ENCODE data around the gene KCNQ2. TPM values are rescaled to one million over a fixed set of nuclear protein-coding genes. Genes with fewer than 3 reads are reported as not detected.

KCNQ2 gene
- total RNA-seq, 2 donors from 2014 or later, result 0.33 TPM; not detected in 1

DNA sequence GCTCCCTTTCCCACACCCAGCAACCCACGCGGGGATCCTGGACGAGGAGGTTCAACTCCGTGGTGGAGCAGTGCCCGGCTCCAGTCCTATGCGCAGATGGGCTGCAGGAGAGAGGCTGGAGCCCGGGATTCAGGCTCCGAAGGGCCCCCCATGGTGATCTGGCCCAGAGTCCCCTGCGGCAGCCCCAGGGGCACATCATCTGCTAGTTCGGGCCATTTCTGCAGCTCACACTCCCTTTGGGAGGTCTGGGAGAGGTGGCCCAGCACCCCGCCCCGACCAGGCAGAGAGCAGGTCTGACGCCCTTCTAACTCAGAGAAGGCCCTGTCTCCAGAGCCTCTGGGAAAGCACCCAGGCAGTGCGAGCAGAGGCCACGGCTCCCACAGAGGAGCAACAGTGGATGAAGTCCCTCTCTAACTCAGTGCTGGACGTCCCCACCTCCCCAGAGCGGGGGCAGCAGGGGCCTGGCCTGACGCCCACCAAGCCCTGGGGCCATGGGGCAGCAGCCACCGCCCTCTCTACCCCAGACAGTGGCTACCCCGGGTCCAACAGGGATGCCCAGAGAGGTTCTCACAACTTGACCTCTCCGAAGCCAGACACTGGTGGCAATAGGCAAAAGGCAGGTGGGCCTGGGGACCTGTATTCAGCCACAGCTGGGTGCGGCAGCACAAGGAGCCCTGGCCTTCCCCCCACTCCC is 3.3 kb downstream of the KCNQ2 start:
- ATAC-seq (no peak), DNase-seq (ENCODE audit: low spot score in 2 of 2) (no peak)
- Mint-ChIP-seq H3K27ac (no peak overlapping the region), H3K36me3 (no peaks in the 10 kb centered on the region), H3K9me3 (no peaks in the 10 kb centered on the region)

DNA sequence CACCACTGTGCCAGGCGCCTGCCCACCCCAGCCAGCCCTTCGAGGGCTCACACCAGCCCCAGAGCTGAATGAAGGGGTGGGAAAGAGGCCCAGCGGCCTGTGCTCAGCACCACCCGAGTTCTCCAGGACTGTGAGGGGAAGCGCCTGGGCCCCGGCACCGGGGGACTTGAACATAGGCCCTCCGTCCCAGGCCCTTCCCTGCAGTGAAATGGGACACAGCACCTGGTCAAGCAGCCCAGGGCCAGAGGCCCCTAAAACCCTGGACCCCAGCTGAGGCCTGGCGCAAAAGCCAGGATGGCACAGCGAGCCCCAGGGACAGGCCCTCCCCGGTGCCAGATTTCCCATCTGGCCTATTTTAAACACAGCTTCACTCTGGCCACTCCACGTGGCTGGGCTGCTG is 4.0 kb downstream of the KCNQ2 start:
- DNase-seq (ENCODE audit: low spot score in 2 of 2), result no peak
- ATAC-seq, result no peak
- H3K9me3 Mint-ChIP-seq, result no peaks in the 10 kb centered on the region
- H3K36me3 Mint-ChIP-seq, result no peaks in the 10 kb centered on the region
- H3K27ac Mint-ChIP-seq, result no peak overlapping the region

DNA sequence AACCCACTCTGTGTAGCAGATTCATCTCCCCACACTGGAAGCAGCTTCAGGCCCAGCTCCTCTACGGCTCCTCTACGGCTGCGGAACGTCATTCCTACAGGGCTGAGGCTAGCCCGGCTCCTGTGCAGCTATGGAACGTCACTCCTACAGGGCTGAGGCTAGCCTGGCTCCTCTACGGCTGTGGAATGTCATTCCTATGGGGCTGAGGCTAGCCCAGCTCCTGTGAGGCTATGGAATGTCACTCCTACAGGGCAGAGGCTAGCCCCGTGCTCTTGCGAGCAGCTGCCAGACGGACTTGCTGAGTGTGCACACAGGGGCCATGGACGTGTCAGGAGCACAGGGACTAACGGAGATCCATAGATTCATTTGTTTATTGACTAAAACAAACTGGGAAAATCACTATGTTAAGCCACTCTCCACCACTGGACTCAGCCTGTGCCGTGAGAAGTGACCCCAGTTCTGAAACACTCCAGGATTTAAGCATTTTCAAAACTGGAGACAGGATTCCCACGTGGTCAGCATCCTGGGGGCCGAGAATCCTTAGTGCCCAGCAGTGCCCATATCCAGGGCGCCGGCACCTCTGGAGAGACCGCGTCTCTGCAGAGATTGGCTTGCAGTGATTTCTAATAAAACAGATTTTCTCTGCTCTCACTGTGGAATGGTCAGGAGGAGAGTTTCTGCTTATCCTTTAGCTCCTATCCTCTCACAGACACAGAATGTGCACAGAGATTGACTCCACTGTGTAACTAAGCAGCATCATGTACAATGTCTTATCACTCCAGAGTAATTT is 5.0 kb downstream of the KCNQ2 start:
- Mint-ChIP-seq H3K9me3 (no peaks in the 10 kb centered on the region), H3K36me3 (no peaks in the 10 kb centered on the region), H3K27ac (no peak overlapping the region)
- ATAC-seq, result no peak
- no peak for DNase-seq (ENCODE audit: low spot score in 2 of 2)

DNA sequence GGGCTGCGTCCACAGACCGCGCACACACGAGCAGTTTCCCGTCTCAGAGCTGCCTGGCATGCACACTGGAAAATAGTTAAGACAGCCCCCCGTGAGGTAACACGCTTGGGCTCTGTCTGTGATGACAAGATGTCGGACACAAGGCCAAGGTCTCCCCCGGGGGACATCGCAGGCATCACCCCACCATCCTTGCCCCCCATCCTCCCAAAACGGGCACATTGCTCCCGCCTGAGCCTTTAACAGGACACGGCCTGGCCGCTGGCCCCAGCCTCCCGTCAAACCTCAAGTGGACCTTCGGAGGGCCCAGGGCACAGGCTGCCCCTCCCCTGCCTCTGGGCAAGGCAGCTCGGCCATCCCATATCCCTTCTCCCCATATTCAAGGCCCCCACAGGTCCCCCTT is 5.6 kb downstream of the KCNQ2 start:
- Mint-ChIP-seq H3K27ac (no peak overlapping the region), H3K36me3 (no peaks in the 10 kb centered on the region), H3K9me3 (no peaks in the 10 kb centered on the region)
- DNase-seq (ENCODE audit: low spot score in 2 of 2) (no peak), ATAC-seq (no peak)

DNA sequence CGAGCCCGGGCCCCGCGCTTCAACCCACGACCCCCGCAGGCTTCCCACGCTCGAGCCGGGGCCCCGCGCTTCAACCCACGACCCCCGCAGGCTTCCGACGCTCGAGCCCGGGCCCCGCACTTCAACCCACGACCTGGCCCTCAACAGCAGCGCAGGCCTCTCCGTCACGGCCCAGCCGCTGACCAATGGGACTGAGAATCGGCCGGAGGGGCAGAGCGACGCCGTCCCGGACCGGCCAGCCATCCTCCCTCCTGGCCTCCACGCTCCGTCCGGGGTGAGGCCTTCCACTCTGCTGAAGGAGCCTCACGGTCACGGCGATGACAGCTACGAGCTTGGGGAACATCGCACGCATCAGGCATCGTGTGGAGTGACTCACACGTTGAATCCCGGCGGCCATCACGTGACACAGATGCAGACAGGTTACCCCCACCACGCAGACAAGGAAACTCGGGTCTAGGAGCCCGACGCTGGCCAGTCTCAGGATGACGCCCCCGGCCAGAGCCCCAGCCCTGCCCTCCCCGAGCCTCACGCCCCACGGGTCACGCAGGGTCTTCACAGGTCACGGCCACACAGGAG is 6.1 kb downstream of the KCNQ2 start:
- no peak for ATAC-seq
- Mint-ChIP-seq H3K36me3 (no peaks in the 10 kb centered on the region), H3K9me3 (no peaks in the 10 kb centered on the region), H3K27ac (no peak overlapping the region)
- DNase-seq (ENCODE audit: low spot score in 2 of 2), result no peak

DNA sequence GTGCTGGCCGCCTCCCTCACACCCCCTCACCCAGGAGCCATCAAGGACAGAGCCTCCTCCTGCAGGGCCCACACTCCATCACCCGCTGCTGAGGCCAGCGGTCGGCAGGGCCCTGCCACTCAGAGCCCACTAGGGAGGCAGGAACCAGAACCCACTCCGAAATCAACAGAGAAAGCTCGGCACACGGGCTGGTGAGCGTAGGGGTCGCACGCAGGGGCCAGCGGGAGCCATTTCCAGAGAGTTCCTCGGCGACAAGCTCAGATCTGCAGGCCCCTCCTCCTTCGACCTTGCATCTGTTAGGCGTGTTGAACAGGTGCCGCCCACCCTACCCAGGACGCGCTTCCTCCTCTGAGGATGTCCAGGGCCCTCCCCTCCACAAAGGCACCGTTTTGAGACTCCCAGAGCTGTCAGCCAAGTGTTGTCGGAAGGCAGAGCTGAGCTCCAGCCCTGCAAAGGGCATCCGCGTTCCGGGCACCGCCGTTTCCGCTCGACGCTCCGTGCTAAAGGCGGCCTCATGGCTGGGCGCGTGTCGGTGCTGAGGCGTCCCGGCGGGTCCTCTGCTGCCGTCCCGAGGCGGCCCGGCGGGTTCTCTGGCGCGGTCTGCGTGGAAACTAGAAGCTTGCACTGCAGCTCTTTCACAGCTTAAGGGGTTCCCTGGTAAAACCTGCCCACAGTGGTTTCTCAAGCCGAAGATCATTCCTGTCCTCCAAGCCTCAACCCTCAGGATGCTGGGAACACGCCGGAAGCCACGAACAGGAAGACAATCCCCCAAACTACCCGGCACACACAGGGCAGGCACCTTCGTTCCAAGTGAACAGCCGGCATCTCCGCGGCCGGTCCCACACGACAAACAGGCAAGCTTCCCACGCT is 6.8 kb downstream of the KCNQ2 start:
- Mint-ChIP-seq H3K27ac (no peak overlapping the region), H3K36me3 (no peaks in the 10 kb centered on the region)
- no peak for ATAC-seq

GRCh38 chr20:63464289-63464635 is 8.2 kb downstream of the KCNQ2 start:
- H3K9me3 Mint-ChIP-seq, result no peaks in the 10 kb centered on the region
- DNase-seq (ENCODE audit: low spot score in 2 of 2) (no peak), ATAC-seq (no peak)
- no peak overlapping the region for H3K27ac Mint-ChIP-seq
- no peaks in the 10 kb centered on the region for H3K36me3 Mint-ChIP-seq

More for the DNA sequence above, 6.8 kb downstream of the KCNQ2 start:
- DNase-seq (ENCODE audit: low spot score in 2 of 2), result no peak
- H3K9me3 Mint-ChIP-seq, result no peaks in the 10 kb centered on the region

DNA sequence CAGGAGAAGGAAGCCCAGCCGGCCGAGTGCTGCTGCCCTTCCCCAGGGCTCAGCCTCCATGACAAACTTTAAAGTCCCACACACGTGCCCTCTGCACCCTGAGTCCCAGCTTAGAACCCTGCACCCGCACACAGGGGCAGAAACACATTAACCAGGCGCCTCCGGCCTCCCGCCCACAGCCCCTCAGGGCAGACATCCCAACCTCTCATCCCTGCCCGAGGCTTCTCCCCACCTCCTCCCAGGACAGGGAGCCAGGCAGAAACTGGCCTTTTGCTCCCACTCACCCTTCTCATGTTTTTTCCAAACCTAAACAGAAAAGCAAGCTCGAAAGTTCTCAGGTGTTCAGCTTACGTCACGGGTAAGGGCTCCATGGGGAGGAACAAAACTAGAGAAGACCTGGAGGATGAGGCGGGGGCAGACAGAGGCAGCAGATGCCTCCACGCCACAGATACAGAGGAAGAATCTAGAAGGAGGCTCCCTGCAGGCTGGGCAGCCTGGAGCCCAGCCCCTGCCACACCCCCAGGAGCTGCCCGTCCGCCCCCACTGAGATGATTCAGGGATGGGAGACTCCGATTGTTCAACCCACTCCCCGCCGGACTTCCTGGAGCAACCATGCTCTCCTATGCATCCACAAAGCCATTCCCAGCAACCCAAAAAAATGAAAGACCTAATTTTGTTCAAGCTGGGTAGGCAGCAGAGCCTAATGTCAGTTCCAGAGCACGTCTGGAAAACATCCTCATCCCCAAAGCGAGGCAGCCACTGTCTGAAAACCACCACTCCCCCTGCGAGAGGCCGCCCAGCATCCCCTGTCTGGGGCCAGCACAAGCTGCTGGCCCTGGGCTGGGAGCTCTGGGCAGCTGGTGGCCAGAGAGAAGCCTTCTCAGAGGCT is 8.8 kb downstream of the KCNQ2 start:
- Mint-ChIP-seq H3K36me3 (no peaks in the 10 kb centered on the region), H3K9me3 (no peaks in the 10 kb centered on the region), H3K27ac (no peak overlapping the region)
- DNase-seq (ENCODE audit: low spot score in 2 of 2), result no peak
- no peak for ATAC-seq

DNA sequence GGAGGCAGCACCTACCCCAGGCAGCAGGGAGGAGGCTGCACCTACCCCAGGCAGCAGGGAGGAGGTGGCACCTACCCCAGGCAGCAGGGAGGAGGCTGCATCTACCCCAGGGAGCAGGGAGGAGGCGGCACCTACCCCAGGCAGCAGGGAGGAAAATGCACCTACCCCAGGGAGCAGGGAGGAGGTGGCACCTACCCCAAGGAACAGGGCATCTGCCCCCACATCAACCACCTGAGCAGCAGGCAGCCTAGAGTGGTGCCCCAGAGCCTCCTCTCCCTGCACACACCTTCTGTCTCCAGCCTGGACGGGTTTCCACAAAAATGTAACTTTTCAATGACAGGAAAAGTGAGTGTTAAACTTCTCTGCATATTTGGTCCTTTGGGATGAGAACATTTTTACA is 10.2 kb downstream of the KCNQ2 start:
- Mint-ChIP-seq H3K36me3 (no peaks in the 10 kb centered on the region), H3K27ac (no peak overlapping the region), H3K9me3 (no peaks in the 10 kb centered on the region)
- ATAC-seq, result no peak
- no peak for DNase-seq (ENCODE audit: low spot score in 2 of 2)

- ATAC-seq (no peak), DNase-seq (ENCODE audit: low spot score in 2 of 2) (no peak)
- Mint-ChIP-seq H3K9me3 (no peaks in the 10 kb centered on the region), H3K36me3 (no peaks in the 10 kb centered on the region), H3K27ac (no peak overlapping the region)
Measured at GRCh38 chr20:63461104-63461763, 11.2 kb downstream of the KCNQ2 start.

DNA sequence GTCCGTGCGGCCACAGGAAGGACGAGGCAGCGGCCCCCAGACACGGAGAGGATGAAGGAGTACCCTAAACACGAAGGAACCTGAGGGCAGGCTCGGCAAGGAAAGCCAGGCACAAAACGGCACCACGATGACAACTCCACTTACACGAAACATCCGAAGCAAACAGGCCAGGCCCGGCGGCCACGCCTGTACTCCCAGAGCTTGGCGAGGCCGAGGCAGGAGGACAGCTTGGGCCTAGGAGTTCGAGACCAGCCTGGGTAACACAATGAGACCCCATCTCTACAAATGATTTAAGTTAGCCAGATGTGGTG is 13.4 kb downstream of the KCNQ2 start:
- DNase-seq (ENCODE audit: low spot score in 2 of 2), result no peak
- Mint-ChIP-seq H3K27ac (no peak overlapping the region), H3K9me3 (no peaks in the 10 kb centered on the region), H3K36me3 (no peaks in the 10 kb centered on the region)
- ATAC-seq, result no peak

GRCh38 chr20:63458170-63459069 is 14.0 kb downstream of the KCNQ2 start:
- no peaks in the 10 kb centered on the region for H3K36me3 Mint-ChIP-seq
- H3K27ac Mint-ChIP-seq, result no peak overlapping the region
- no peaks in the 10 kb centered on the region for H3K9me3 Mint-ChIP-seq
- no peak for DNase-seq (ENCODE audit: low spot score in 2 of 2)
- no peak for ATAC-seq

DNA sequence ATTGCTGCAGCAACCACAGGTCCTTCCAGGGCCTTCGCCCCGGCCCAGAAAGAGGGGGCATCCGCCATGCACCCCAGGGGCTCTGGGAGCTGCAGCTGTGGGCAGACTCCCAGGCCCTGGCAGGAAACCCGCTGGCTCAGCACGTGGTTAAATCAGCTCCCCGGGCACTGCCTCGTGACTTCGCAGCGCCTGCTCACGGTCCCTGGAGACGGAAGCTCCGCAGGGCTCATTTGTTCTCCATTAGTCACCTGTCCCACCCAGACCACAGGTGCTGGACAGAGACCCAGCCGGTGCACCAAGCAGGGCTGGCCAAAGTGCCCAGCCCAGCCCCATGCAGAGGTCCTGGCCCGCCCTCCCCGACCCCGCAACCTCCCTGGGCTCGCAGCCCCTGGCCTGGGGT is 14.7 kb downstream of the KCNQ2 start:
- no peak overlapping the region for H3K27ac Mint-ChIP-seq
- peak in 1 of 2 donors; percentile 9 for ATAC-seq
- no peaks in the 10 kb centered on the region for H3K36me3 Mint-ChIP-seq
- no peaks in the 10 kb centered on the region for H3K9me3 Mint-ChIP-seq
- no peak for DNase-seq (ENCODE audit: low spot score in 2 of 2)

- Mint-ChIP-seq H3K36me3 (no peaks in the 10 kb centered on the region), H3K27ac (no peak overlapping the region), H3K9me3 (no peaks in the 10 kb centered on the region)
- no peak for DNase-seq (ENCODE audit: low spot score in 2 of 2)
- ATAC-seq, result no peak
Measured at GRCh38 chr20:63456429-63457284, 15.8 kb downstream of the KCNQ2 start.

All from activated naive CD4-positive, alpha-beta T cell treated with anti-CD3 and anti-CD28 coated beads, Interleukin-2, amount 50 U/mL, for 72 hours (primary cell).